GM12878 (cell line): ENCODE measurements around the gene CFAP54. TPM values are rescaled to one million over a fixed set of nuclear protein-coding genes. Genes with fewer than 3 reads are reported as not detected.

Experiments
- ATAC-seq: fragments of 200-7000 bp; cut with Tn5 transposase; 3 replicates; pipeline ENCODE4 v1.9.1; 2020; ENCODE audit warnings: mild to moderate bottlenecking, moderate library complexity
- BruUV-seq: library from RNA; stranded (reverse); fragments of 400-500 nt; replicated peaks from 2 replicates; lab custom pipeline; 2021; lab: Mats Ljungman, UMichigan
- CTCF ChIA-PET: fragments of 300-600 bp; sonication (Branson Sonifier 250); formaldehyde crosslinking; extraction: SDS; loops from one replicate; lab custom pipeline; 2021; ENCODE audit warnings: inconsistent platforms; lab: Yijun Ruan, JAX
- POLR2A ChIA-PET: fragments of 350-600 bp; formaldehyde crosslinking; extraction: SDS; loops from one replicate; lab custom pipeline; 2021; ENCODE audit warnings: inconsistent platforms; lab: Charles Lee
- RAD21 ChIA-PET: fragments of 300-600 bp; sonication (Branson Sonifier 250); formaldehyde crosslinking; loops from one replicate; lab custom pipeline; 2023; ENCODE audit warnings: antibody characterized with exemption; ENCODE audit not compliant: unreplicated experiment; lab: Charles Lee
- SMC1A ChIA-PET: fragments of 300-600 bp; sonication (Branson Sonifier 250); formaldehyde crosslinking; loops from one replicate; lab custom pipeline; 2023; ENCODE audit not compliant: unreplicated experiment, uncharacterized antibody; lab: Charles Lee
- DNase-seq: peaks from one replicate; pipeline ENCODE4 v3.0.0-alpha.2; 2011; ENCODE audit warnings: low read depth, low spot score
- FAIRE-seq: peaks from 3 replicates; lab custom pipeline; 2011; peaks lifted over from hg19 to GRCh38; lab: Jason Lieb, UNC
- H2AFZ ChIP-seq: 2 replicates; pipeline ENCODE4 v1.6.0; 2011; ENCODE audit warnings: low read depth, low read length, control low read depth; ENCODE audit not compliant: control insufficient read depth
- H3K27ac ChIP-seq: 2 replicates; pipeline ENCODE4 v1.5.1; 2011; ENCODE audit warnings: control low read depth; ENCODE audit not compliant: control insufficient read depth, insufficient read depth
- H3K27me3 ChIP-seq, 2 experiments: replicated peaks in 1 of 2; 2 replicates each; pipeline versions ENCODE4 v1.6.0 to v1.6.1; 2011; ENCODE audit warnings: low read length in 1 of 2; ENCODE audit not compliant: control insufficient read depth in 2 of 2, insufficient read depth in 2 of 2
- H3K36me3 ChIP-seq, 2 experiments: 2 replicates each; pipeline ENCODE4 v1.5.1; 2011; ENCODE audit warnings: low read length in 1 of 2; ENCODE audit not compliant: control insufficient read depth in 2 of 2, insufficient read depth in 2 of 2
- H3K4me1 ChIP-seq: 2 replicates; pipeline ENCODE4 v1.6.1; 2011; ENCODE audit warnings: mild to moderate bottlenecking, low read length, moderate library complexity, mixed read lengths; ENCODE audit not compliant: control insufficient read depth, insufficient read depth
- H3K4me2 ChIP-seq: 2 replicates; pipeline ENCODE4 v1.6.0; 2011; ENCODE audit warnings: control low read depth; ENCODE audit not compliant: control insufficient read depth, insufficient read depth
- H3K4me3 ChIP-seq: fragments of 200-600 bp; sonication (generic); 2 replicates; pipeline ENCODE4 v1.5.1; 2016
- H3K79me2 ChIP-seq: 2 replicates; pipeline ENCODE4 v1.6.0; 2011; ENCODE audit warnings: low read length; ENCODE audit not compliant: control insufficient read depth, insufficient read depth
- H3K9ac ChIP-seq: 2 replicates; pipeline ENCODE4 v1.8.0; 2011; ENCODE audit warnings: low read length, control low read depth, mixed read lengths; ENCODE audit not compliant: control insufficient read depth, insufficient read depth
- H3K9me3 ChIP-seq: replicated peaks from 3 replicates; pipeline ENCODE4 v1.5.1; 2011; ENCODE audit warnings: mild to moderate bottlenecking, low read length; ENCODE audit not compliant: control insufficient read depth, insufficient read depth
- H4K20me1 ChIP-seq: 2 replicates; pipeline ENCODE4 v1.6.0; 2011; ENCODE audit not compliant: control insufficient read depth, insufficient read depth
- CBFB ChIP-seq: IDR thresholded peaks from 2 replicates; pipeline ENCODE4 v1.6.1; 2016; ENCODE audit warnings: antibody characterized with exemption, low read depth
- MYC ChIP-seq: IDR thresholded peaks from 2 replicates; pipeline ENCODE4 v1.6.1; 2011; ENCODE audit warnings: mild to moderate bottlenecking, low read length, moderate library complexity, inconsistent platforms; ENCODE audit not compliant: insufficient read depth, insufficient replicate concordance, insufficient read length, severe bottlenecking
- POLR2A ChIP-seq: IDR thresholded peaks from 2 replicates; pipeline ENCODE4 v1.6.1; 2011; ENCODE audit warnings: low read depth, mild to moderate bottlenecking, low read length
- RFX5 ChIP-seq: IDR thresholded peaks from 2 replicates; pipeline ENCODE4 v1.6.1; 2011; ENCODE audit warnings: low read depth, low read length, improper control_type of control experiment
- WGBS: methylation state at CpG from one replicate; pipeline ENCODE4 v1.1.6; 2016; ENCODE audit warnings: low lambda C conversion rate; ENCODE audit not compliant: insufficient replicate concordance, insufficient coverage; ENCODE audit errors: missing lambda C conversion rate; 5-methylcytosine and 5-hydroxymethylcytosine counted together
- in situ Hi-C: fragments of 300-500 bp; cut with MboI; formaldehyde crosslinking; loops from 9 replicates; pipeline ENCODE4 v1.14.3; 2018; ENCODE audit warnings: mixed read lengths
- intact Hi-C: fragments of 100-400 bp; cut with micrococcal nuclease; formaldehyde crosslinking; loops from one replicate; pipeline ENCODE4 v1.14.2; 2022; ENCODE audit not compliant: unreplicated experiment
- polyA plus RNA-seq, 11 experiments: library from polyadenylated mRNA; depleted of rRNA in 4 of 11; unstranded in 6 of 11; stranded (reverse) in 5 of 11; fragments of >200 nt; fragmentation: Nextera tagmentation in 4 of 11; fragmentation: Illumina TruSeq in 1 of 11; extraction: Ambion mirVana in 4 of 11; extraction: Trizol in 1 of 11; gene quantifications; 1 replicate in 1 of 11; 2 replicates in 10 of 11; pipeline versions ENCODE4 v1.2.1 to v1.2.3, GENCODE V29; 2011 to 2016; ENCODE audit warnings: inconsistent platforms in 2 of 11, missing spikeins in 2 of 11, low read depth in 1 of 11
- total RNA-seq, 4 experiments: library from RNA; depleted of rRNA in 3 of 4; stranded (reverse); fragments of >200 nt in 3 of 4; fragmentation: Illumina TruSeq in 1 of 4; extraction: Trizol in 1 of 4; gene quantifications; 2 replicates each; pipeline versions ENCODE4 v1.2.1 to v1.2.3, GENCODE V29; 2013 to 2021
- TF ChIP-seq, protein P1 (sequence below): fragments of 450-650 bp; IDR thresholded peaks from 2 replicates; pipeline ENCODE4 v1.6.1; 2018; ENCODE audit warnings: mild to moderate bottlenecking, low read depth, moderate library complexity; ENCODE audit not compliant: partially characterized antibody

CFAP54 gene
- total and polyA plus RNA-seq, 10 of the 15 experiments (the other 5 are each of a cell fraction or from before 2014, with no cell fraction given), result 0.19 to 1.5 (median 0.56) TPM

- TF ChIP-seq MYC, result no peak
- no peak for TF ChIP-seq CBFB
These were observed 42.1 kb upstream of the CFAP54 start (continued) for GRCh38 chr12:96447256-96447655.

DNA sequence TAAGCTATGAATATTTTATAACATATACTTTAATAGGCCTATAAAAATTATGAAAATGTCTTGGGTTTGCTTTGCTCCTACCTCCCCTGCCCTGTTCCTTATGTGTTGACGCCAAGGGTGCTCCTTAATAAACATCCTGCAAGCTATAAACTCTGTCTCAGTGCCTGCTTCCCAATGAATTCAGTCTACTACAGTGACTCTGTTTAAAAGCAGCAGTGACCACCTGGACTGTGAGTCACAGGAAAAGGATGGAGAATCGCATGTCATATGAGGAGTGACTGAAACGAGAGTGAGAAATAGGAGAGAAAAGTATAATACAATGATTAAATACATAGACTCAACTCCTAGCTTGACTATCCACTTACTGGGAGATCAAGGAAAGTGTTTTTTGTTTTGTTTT is 41.1 kb upstream of the CFAP54 start:
- H3K4me2 ChIP-seq, result no peak overlapping the region
- no peak overlapping the region for H3K9ac ChIP-seq

More for the DNA sequence above, 41.1 kb upstream of the CFAP54 start:
- ChIA-PET POLR2A (interaction anchor here (0.5 kb wide), 1 partner anchor 88 kb away, joined by 3 read pairs; no protein-coding TSS in a partner anchor), SMC1A (interaction anchor here (0.7 to 1.8 kb wide), 3 partner anchors 9 to 49 kb away, joined by 3 to 5 read pairs (median 3); no protein-coding TSS in a partner anchor), RAD21 (no interaction called here), CTCF (no interaction called here)
- Histone ChIP-seq H3K27ac (no peak overlapping the region), H2AFZ (no peak overlapping the region), H3K27me3 (no peaks in the 10 kb centered on the region), H3K9me3 (no peaks in the 10 kb centered on the region), H4K20me1 (no peaks in the 10 kb centered on the region), H3K79me2 (no peaks in the 10 kb centered on the region), H3K4me3 (no peak overlapping the region), H3K4me1 (no peaks in the 10 kb centered on the region), H3K36me3 (no peaks in the 10 kb centered on the region)
- in situ Hi-C loops (no loop called here), intact Hi-C loops (no loop called here)
- no peak for TF ChIP-seq RFX5
- TF ChIP-seq, protein P1, sequence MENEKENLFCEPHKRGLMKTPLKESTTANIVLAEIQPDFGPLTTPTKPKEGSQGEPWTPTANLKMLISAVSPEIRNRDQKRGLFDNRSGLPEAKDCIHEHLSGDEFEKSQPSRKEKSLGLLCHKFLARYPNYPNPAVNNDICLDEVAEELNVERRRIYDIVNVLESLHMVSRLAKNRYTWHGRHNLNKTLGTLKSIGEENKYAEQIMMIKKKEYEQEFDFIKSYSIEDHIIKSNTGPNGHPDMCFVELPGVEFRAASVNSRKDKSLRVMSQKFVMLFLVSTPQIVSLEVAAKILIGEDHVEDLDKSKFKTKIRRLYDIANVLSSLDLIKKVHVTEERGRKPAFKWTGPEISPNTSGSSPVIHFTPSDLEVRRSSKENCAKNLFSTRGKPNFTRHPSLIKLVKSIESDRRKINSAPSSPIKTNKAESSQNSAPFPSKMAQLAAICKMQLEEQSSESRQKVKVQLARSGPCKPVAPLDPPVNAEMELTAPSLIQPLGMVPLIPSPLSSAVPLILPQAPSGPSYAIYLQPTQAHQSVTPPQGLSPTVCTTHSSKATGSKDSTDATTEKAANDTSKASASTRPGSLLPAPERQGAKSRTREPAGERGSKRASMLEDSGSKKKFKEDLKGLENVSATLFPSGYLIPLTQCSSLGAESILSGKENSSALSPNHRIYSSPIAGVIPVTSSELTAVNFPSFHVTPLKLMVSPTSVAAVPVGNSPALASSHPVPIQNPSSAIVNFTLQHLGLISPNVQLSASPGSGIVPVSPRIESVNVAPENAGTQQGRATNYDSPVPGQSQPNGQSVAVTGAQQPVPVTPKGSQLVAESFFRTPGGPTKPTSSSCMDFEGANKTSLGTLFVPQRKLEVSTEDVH, result no peak
- no peak for TF ChIP-seq POLR2A
- WGBS, result 94% methylated on average over 3 of the region's 3 CpGs
- ATAC-seq (no peak), FAIRE-seq (no peak), DNase-seq (no peak)
- no TSS peak for BruUV-seq
